ENCODE data around the gene CACNA1I.

The CACNA1I gene

GRCh38 chr22:39651053-39651996, 80.8 kb downstream of the CACNA1I start:
- DNase-seq, result no peak

- DNase-seq, result no peak
Measured at GRCh38 chr22:39652990-39653786, 82.6 kb downstream of the CACNA1I start.

- DNase-seq, result no peak
Measured at GRCh38 chr22:39653787-39654077, 83.2 kb downstream of the CACNA1I start.

- DNase-seq, result no peak
Measured at GRCh38 chr22:39654131-39654926, 83.8 kb downstream of the CACNA1I start.

GRCh38 chr22:39655004-39655579, 84.5 kb downstream of the CACNA1I start:
- peak; percentile 10 to 28 for DNase-seq

- peak; percentile 57 to 82 for DNase-seq
Measured at GRCh38 chr22:39655831-39656230, 85.3 kb downstream of the CACNA1I start.

- peak in 1 of 2 experiments; percentile 50 for DNase-seq
Measured at GRCh38 chr22:39656495-39657490, 86.2 kb downstream of the CACNA1I start.

GRCh38 chr22:39658367-39658766, 87.8 kb downstream of the CACNA1I start:
- DNase-seq, result no peak

- no peak for DNase-seq
Measured at GRCh38 chr22:39658806-39659463, 88.4 kb downstream of the CACNA1I start.

- DNase-seq, result no peak
Measured at GRCh38 chr22:39661501-39661841, 90.9 kb downstream of the CACNA1I start.

GRCh38 chr22:39661842-39662685, 91.5 kb downstream of the CACNA1I start:
- DNase-seq, result peak in 1 of 2 experiments; percentile 26

GRCh38 chr22:39662686-39663052, 92.1 kb downstream of the CACNA1I start:
- no peak for DNase-seq

GRCh38 chr22:39663751-39664150, 93.2 kb downstream of the CACNA1I start:
- DNase-seq, result no peak

GRCh38 chr22:39664485-39665200, 94.1 kb downstream of the CACNA1I start:
- DNase-seq, result no peak

- DNase-seq, result no peak
Measured at GRCh38 chr22:39665229-39665628, 94.7 kb downstream of the CACNA1I start.

GRCh38 chr22:39665661-39666431, 95.3 kb downstream of the CACNA1I start:
- DNase-seq, result no peak

GRCh38 chr22:39666495-39666894, 95.9 kb downstream of the CACNA1I start:
- no peak for DNase-seq

- no peak for DNase-seq
Measured at GRCh38 chr22:39666926-39667325, 96.4 kb downstream of the CACNA1I start.

GRCh38 chr22:39669432-39669831, 98.9 kb downstream of the CACNA1I start:
- DNase-seq, result no peak

Measured in NCI-H524 (cell line).